GM12875 (cell line): Measurements from ENCODE around the gene DRC1.

Source experiments
- H3K4me3 ChIP-seq: one replicate; pipeline ENCODE4 v1.5.1; 2011; ENCODE audit warnings: low read depth, low read length, control low read depth
- TF ChIP-seq, protein P1 (sequence below): IDR thresholded peaks from 2 replicates; pipeline ENCODE4 v1.5.1; 2011; ENCODE audit warnings: low read depth, mild to moderate bottlenecking, control low read depth, inconsistent platforms, low read length, moderate library complexity, borderline replicate concordance; ENCODE audit not compliant: insufficient read depth

DRC1 gene

DNA sequence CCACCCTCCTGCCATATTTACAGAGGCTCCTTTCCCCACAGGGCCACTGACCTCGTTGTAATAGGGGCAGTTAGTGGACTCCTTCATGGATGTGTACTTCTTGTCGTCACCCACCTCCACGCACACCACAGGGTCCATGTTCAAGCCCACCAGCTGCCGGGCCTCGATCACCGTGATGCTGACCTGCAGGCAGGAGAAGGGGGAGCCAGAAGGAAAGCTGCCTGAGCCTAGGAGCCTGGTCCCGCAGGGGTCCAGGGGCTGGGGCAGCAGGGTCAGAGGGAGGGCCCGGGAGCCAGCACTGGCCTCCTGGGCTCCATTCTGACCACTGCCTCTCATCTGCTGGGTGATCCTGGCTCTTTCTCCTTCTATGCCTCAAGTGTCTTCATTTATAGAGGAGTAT is 93.2 kb downstream of the DRC1 start:
- H3K4me3 ChIP-seq: no peak overlapping the region
- TF ChIP-seq, protein P1, sequence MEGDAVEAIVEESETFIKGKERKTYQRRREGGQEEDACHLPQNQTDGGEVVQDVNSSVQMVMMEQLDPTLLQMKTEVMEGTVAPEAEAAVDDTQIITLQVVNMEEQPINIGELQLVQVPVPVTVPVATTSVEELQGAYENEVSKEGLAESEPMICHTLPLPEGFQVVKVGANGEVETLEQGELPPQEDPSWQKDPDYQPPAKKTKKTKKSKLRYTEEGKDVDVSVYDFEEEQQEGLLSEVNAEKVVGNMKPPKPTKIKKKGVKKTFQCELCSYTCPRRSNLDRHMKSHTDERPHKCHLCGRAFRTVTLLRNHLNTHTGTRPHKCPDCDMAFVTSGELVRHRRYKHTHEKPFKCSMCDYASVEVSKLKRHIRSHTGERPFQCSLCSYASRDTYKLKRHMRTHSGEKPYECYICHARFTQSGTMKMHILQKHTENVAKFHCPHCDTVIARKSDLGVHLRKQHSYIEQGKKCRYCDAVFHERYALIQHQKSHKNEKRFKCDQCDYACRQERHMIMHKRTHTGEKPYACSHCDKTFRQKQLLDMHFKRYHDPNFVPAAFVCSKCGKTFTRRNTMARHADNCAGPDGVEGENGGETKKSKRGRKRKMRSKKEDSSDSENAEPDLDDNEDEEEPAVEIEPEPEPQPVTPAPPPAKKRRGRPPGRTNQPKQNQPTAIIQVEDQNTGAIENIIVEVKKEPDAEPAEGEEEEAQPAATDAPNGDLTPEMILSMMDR: no peak

DNA sequence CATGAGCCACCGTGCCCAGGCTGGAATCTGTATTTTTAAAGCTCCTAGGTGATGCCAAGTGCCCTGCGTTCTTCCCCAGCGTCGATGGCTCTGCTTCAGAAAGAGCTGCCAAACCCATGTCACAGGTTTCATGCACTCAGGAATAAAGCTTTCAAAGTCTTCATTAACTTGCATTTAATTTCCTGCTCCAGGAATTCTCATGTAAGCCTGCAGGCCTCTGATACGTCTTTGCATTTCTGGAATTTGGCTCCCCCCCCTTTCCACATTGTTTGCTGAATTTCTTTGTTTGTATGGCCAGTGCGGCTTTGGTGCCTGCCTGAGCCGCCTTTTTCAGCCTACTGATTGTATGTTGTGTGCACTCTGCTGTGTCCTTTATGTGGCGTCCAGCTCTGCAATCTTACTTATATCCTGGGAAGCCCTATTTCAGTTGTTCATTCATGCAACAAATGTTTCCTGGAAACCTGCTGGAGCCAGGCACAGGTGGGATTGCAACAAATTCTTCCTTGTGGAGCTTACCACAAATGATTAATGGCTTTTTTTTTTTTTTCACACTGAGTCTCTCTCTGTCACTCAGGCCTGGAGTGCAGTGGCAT is 94.1 kb downstream of the DRC1 start:
- no peak overlapping the region for H3K4me3 ChIP-seq
- TF ChIP-seq, protein P1: no peak

DNA sequence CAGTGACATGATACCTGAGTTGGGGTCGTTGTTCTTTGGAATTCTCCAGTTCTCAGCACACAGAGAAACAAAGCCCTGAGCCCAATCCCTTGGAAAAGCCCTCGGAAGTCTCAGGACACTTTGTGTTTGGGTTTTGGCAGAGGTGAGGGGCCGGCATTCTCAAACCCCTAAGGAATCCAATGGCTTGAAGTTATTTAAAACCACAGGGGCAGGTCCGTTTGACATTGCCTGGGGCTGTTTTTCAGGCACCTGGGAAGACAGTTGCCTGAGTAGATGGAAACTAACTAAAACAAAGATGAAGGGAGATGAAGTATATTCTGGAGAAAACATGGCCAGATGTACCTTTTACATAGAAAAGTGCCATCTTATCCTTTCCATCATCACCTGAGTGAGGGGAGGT is 98.7 kb downstream of the DRC1 start:
- H3K4me3 ChIP-seq: no peak overlapping the region
- TF ChIP-seq, protein P1: no peak

DNA sequence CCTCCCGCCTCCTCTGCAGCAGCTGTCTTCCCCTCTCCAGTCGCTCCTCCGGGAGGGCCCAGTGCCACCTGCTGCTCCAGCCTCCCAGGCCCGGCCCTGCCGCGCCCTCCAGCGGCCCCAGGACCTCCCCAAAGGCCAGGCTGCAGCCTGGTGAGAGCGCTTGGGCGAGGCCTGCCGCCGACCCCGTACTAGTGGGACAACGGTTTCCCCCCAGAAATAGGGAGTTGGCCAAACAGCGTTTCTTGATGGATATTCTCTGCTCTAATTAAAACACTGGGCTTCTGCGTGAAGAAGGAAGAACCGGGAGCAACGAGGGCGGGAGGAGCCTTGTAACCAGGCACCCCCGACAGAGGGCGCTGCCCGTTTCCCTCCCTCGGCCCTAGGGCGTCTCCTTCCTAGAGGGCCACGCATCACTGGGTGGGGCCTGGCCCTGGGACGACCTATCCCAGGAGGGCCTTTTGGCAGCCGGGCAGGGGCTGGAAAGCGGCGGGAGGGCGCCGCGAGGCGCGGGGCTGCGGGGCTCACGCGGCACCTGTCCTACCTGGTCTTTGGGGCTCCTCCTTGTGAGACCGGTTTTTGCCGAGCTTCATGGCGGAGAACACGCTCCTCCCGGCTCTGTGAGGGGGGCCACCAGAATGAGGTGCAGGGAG is 101.6 kb downstream of the DRC1 start:
- H3K4me3 ChIP-seq: peak overlapping the region; percentile 26
- TF ChIP-seq, protein P1: peak; percentile 95

DNA sequence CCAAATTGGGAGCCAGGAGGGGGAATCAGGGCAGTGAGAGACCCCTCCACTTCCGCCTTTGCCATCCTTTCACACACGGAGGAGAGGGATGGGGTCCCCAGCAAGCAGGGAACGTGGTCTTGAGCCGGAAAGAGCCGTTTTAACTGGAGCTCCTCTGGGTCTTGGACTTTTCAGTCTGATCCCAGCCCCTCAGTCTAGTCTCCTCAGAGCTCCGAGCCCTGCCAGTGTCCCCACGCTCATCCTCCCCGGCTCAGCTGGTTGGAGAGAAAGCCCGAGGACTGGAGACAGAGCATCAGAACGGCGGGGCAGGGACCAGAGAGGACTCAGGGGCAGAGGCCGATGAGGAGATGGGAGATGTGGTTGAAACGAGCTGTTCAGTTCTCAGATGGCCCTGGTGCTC is 102.3 kb downstream of the DRC1 start:
- TF ChIP-seq, protein P1: no peak
- no peak overlapping the region for H3K4me3 ChIP-seq

DNA sequence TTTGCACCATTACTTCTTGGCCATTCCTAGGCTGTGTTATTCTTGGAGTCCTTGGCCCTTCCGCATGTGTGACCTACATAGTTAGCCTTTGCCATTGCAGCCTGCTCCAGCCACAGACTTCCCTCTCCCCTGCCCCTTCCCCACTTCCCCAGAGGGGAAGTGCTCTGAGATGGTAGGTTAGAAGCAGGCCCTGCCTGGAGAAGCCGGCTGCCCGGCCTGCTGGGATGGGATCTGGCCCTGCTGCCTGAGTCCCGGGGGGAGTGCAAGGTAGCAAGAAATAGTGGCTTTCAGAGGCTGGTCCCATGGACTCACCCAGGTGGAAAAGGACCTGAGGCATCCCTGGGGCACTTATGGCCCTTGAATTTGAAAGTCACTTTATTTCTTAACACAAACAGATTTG is 104.6 kb downstream of the DRC1 start:
- TF ChIP-seq, protein P1: no peak
- no peak overlapping the region for H3K4me3 ChIP-seq
